ENCODE results near the gene KIAA1549. TPM values are rescaled to one million over a fixed set of nuclear protein-coding genes. Genes with fewer than 3 reads are reported as not detected.

Gene KIAA1549
- total and polyA plus RNA-seq, 2 of the 8 experiments (the other 6 are each of a cell fraction or from before 2014, with no cell fraction given) = 6.5 to 17.3 TPM

DNA sequence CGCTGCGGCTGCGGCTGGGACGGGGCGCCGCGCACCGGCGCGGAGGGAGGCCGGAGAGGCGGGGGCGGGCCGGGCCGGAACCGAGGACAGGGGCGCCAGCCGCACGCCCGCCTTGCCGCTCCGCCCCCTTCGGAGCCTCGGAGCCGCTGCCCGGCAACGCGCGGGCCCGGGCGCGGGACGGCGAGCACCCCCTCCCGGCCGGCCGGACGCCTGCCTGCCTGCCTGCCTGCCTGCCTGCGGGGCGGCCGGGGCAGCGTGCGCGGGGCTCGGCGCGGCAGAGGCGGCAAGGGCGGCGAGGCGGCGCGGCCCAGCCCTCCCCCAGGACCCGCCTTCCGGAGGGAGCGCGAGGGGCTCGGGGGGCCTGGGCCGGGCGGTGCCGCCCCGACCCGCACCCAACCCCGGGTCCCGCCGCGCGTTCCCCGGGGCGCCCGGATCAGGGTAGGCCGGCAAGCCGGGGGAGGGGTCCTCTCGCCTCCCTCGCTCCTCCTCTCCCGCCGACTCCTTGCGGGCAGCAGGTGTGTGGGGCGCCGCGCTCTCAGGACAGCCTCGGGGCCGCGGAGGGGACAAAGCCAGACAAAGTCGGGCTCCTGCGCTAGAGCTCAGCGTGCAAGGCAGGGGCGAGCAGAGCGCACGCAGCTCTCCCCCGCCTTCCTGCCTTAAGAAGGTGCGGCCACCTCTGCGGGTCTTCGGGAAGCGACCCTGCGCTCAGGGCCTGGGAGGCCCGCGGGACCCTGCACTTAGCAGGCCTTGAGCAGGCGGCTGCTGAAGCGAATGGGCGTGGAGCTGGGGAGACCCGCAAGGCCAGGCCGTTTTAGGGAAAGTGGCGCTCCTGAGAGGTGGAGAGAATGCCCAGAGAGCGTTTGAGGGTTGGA lies at the start of gene KIAA1549 (continued):
- TF ChIP-seq KDM1A (IDR thresholded peaks at IDR 0.05; ENCODE audit: borderline replicate concordance, low read length) = 0 out of 2 replicates have a peak, but pooled peaks have one; percentile 24
- TF ChIP-seq, protein P1, sequence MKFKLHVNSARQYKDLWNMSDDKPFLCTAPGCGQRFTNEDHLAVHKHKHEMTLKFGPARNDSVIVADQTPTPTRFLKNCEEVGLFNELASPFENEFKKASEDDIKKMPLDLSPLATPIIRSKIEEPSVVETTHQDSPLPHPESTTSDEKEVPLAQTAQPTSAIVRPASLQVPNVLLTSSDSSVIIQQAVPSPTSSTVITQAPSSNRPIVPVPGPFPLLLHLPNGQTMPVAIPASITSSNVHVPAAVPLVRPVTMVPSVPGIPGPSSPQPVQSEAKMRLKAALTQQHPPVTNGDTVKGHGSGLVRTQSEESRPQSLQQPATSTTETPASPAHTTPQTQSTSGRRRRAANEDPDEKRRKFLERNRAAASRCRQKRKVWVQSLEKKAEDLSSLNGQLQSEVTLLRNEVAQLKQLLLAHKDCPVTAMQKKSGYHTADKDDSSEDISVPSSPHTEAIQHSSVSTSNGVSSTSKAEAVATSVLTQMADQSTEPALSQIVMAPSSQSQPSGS (IDR thresholded peaks at IDR 0.05; ENCODE audit: low read length) = no peak
- TF ChIP-seq SP4 (IDR thresholded peaks at IDR 0.05; ENCODE audit: low read length) = no peak
- TF ChIP-seq BRCA1 (IDR thresholded peaks at IDR 0.05; ENCODE audit: low read depth, low read length) = no peak
- TF ChIP-seq FOSL1 (IDR thresholded peaks at IDR 0.05; ENCODE audit: insufficient read depth, low read depth, low read length) = no peak
- TF ChIP-seq, protein P2, sequence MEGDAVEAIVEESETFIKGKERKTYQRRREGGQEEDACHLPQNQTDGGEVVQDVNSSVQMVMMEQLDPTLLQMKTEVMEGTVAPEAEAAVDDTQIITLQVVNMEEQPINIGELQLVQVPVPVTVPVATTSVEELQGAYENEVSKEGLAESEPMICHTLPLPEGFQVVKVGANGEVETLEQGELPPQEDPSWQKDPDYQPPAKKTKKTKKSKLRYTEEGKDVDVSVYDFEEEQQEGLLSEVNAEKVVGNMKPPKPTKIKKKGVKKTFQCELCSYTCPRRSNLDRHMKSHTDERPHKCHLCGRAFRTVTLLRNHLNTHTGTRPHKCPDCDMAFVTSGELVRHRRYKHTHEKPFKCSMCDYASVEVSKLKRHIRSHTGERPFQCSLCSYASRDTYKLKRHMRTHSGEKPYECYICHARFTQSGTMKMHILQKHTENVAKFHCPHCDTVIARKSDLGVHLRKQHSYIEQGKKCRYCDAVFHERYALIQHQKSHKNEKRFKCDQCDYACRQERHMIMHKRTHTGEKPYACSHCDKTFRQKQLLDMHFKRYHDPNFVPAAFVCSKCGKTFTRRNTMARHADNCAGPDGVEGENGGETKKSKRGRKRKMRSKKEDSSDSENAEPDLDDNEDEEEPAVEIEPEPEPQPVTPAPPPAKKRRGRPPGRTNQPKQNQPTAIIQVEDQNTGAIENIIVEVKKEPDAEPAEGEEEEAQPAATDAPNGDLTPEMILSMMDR (IDR thresholded peaks at IDR 0.05; ENCODE audit: control extremely low read depth in 1 of 3, insufficient read depth in 1 of 3, low read depth in 1 of 3, low read length in 3 of 3) = peak; percentile 41 to 67 (median 43)
- peak; percentile 27; the same call in 1 of the 2 replicates for TF ChIP-seq EGR1 (IDR thresholded peaks at IDR 0.05; ENCODE audit: borderline replicate concordance, low read depth, low read length)
- no peak for TF ChIP-seq JUND (IDR thresholded peaks at IDR 0.05; ENCODE audit: low read length)
- TF ChIP-seq GABPA (IDR thresholded peaks at IDR 0.05; ENCODE audit: borderline replicate concordance, insufficient read depth, low read length) = no peak
- peak; percentile 46 for TF ChIP-seq PHF8 (conservative IDR thresholded peaks at IDR 0.05; ENCODE audit: low read depth, low read length)

Measured in H1 (cell line).